Measurements from ENCODE around the gene FDPS. TPM values are rescaled to one million over a fixed set of nuclear protein-coding genes. Genes with fewer than 3 reads are reported as not detected.

Gene FDPS
- total RNA-seq, 5 donors from 2014 or later (not counting 1 experiment from before 2014, with no cell fraction given) = 66.7 to 100 (median 93.0) TPM

GRCh38 chr1:155266553-155266952, 42.1 kb upstream of the FDPS start:
- CTCF ChIA-PET = interaction anchor here in 1 of 2 donors (0.6 to 2.8 kb wide), 2 partner anchors 16 to 350 kb away, joined by 3 to 10 read pairs; no protein-coding TSS in a partner anchor
- peaks cover 60% of the 10 kb centered on the region for H3K36me3 Mint-ChIP-seq

GRCh38 chr1:155267373-155267772, 41.3 kb upstream of the FDPS start:
- Mint-ChIP-seq H3K4me3 (no peak overlapping the region), H3K9me3 (no peaks in the 10 kb centered on the region), H3K27ac (no peak overlapping the region), H3K4me1 (peaks cover 24 to 34% (median 25%) of the 10 kb centered on the region in 3 donors), H3K27me3 (no peaks in the 10 kb centered on the region), H3K36me3 (peaks cover 60% of the 10 kb centered on the region)
- peaks cover 0 to 16% of the 10 kb centered on the region in 2 experiments for H3K4me1 ChIP-seq (ENCODE audit: control insufficient read depth in 1 of 2, extremely low read depth in 1 of 2, insufficient read depth in 2 of 2, low read length in 2 of 2)
- ATAC-seq (replicated peaks in 1 of 4) (no peak), DNase-seq (no peak)
- ChIA-PET POLR2A (interaction anchor here (0.6 to 1.0 kb wide), 2 partner anchors 12 to 22 kb away, joined by 3 read pairs; partner anchors contain the start of gene ENTREP3 (in 1 of the 2)), CTCF (interaction anchor here in 1 of 2 donors (2.8 kb wide), 1 partner anchor 16 kb away, joined by 10 read pairs; no protein-coding TSS in a partner anchor)
- H3K27ac ChIP-seq (ENCODE audit: low read length) = no peak overlapping the region
- WGBS (ENCODE audit: insufficient coverage) = 100% methylated on average over 1 of the region's 2 CpGs
- H3K36me3 ChIP-seq (ENCODE audit: control insufficient read depth in 2 of 2, extremely low read depth in 1 of 2, insufficient read depth in 1 of 2, low read length in 1 of 2) = peaks cover 7 to 79% of the 10 kb centered on the region in 2 donors
- no peaks in the 10 kb centered on the region for H3K9me3 ChIP-seq
- H3K27me3 ChIP-seq (replicated peaks in 1 of 2; ENCODE audit: control insufficient read depth in 2 of 2, extremely low read depth in 1 of 2, insufficient read depth in 2 of 2, low read length in 1 of 2) = no peaks in the 10 kb centered on the region
- H3K4me3 ChIP-seq (ENCODE audit: control insufficient read depth in 1 of 2, extremely low read depth in 1 of 2, low read length in 1 of 2) = no peak overlapping the region

More at GRCh38 chr1:155266553-155266952, 42.1 kb upstream of the FDPS start:
- H3K36me3 ChIP-seq (ENCODE audit: control insufficient read depth in 2 of 2, extremely low read depth in 1 of 2, insufficient read depth in 1 of 2, low read length in 1 of 2) = peaks cover 7 to 77% of the 10 kb centered on the region in 2 donors
- POLR2A ChIA-PET = interaction anchor here in 1 of 2 donors (1.0 kb wide), 1 partner anchor 21 kb away, joined by 3 read pairs; no protein-coding TSS in a partner anchor
- no peaks in the 10 kb centered on the region for H3K9me3 ChIP-seq
- H3K4me3 Mint-ChIP-seq = no peak overlapping the region
- no peaks in the 10 kb centered on the region for H3K27me3 Mint-ChIP-seq
- 100% methylated on average over 3 of the region's 6 CpGs for WGBS (ENCODE audit: insufficient coverage)
- H3K27ac Mint-ChIP-seq = no peak overlapping the region
- peaks cover 24 to 34% (median 25%) of the 10 kb centered on the region in 3 donors for H3K4me1 Mint-ChIP-seq
- H3K9me3 Mint-ChIP-seq = no peaks in the 10 kb centered on the region
- no peaks in the 10 kb centered on the region for H3K27me3 ChIP-seq (replicated peaks in 1 of 2; ENCODE audit: control insufficient read depth in 2 of 2, extremely low read depth in 1 of 2, insufficient read depth in 2 of 2, low read length in 1 of 2)
- no peak overlapping the region for H3K27ac ChIP-seq (ENCODE audit: low read length)
- ATAC-seq (replicated peaks in 1 of 4) (no peak), DNase-seq (no peak)
- no peak overlapping the region for H3K4me3 ChIP-seq (ENCODE audit: control insufficient read depth in 1 of 2, extremely low read depth in 1 of 2, low read length in 1 of 2)
- peaks cover 0 to 14% of the 10 kb centered on the region in 2 experiments for H3K4me1 ChIP-seq (ENCODE audit: control insufficient read depth in 1 of 2, extremely low read depth in 1 of 2, insufficient read depth in 2 of 2, low read length in 2 of 2)

GRCh38 chr1:155268630-155269029, 40.0 kb upstream of the FDPS start:
- 98% methylated on average over 12 of the region's 21 CpGs for WGBS (ENCODE audit: insufficient coverage)
- peaks cover 56% of the 10 kb centered on the region for H3K36me3 Mint-ChIP-seq

GRCh38 chr1:155269381-155269780, 39.3 kb upstream of the FDPS start:
- H3K4me3 Mint-ChIP-seq = no peak overlapping the region
- peaks cover 50% of the 10 kb centered on the region for H3K36me3 Mint-ChIP-seq
- H3K27me3 ChIP-seq (replicated peaks in 1 of 2; ENCODE audit: control insufficient read depth in 2 of 2, extremely low read depth in 1 of 2, insufficient read depth in 2 of 2, low read length in 1 of 2) = no peaks in the 10 kb centered on the region
- H3K9me3 Mint-ChIP-seq = no peaks in the 10 kb centered on the region
- no peak overlapping the region for H3K4me3 ChIP-seq (ENCODE audit: control insufficient read depth in 1 of 2, extremely low read depth in 1 of 2, low read length in 1 of 2)
- no peak for ATAC-seq (replicated peaks in 1 of 4)
- H3K27ac ChIP-seq (ENCODE audit: low read length) = no peak overlapping the region
- no peak for DNase-seq
- CTCF ChIA-PET = interaction anchor here in 1 of 2 donors (1.3 kb wide), 1 partner anchor 19 kb away, joined by 9 read pairs; no protein-coding TSS in a partner anchor
- peaks cover 29 to 34% (median 33%) of the 10 kb centered on the region in 3 donors for H3K4me1 Mint-ChIP-seq
- peaks cover 6 to 20% of the 10 kb centered on the region in 2 experiments for H3K4me1 ChIP-seq (ENCODE audit: control insufficient read depth in 1 of 2, extremely low read depth in 1 of 2, insufficient read depth in 2 of 2, low read length in 2 of 2)
- no peaks in the 10 kb centered on the region for H3K9me3 ChIP-seq
- POLR2A ChIA-PET = interaction anchor here in 1 of 2 donors (0.6 kb wide), 1 partner anchor 11 kb away, joined by 3 read pairs; no protein-coding TSS in a partner anchor
- 98% methylated on average over 21 of the region's 21 CpGs for WGBS (ENCODE audit: insufficient coverage)
- peak overlapping the region in 1 of 2 donors; percentile 34 for H3K27ac Mint-ChIP-seq
- peaks cover 7 to 70% of the 10 kb centered on the region in 2 donors for H3K36me3 ChIP-seq (ENCODE audit: control insufficient read depth in 2 of 2, extremely low read depth in 1 of 2, insufficient read depth in 1 of 2, low read length in 1 of 2)
- H3K27me3 Mint-ChIP-seq = no peaks in the 10 kb centered on the region

More at GRCh38 chr1:155268630-155269029, 40.0 kb upstream of the FDPS start:
- Histone ChIP-seq H3K27ac (ENCODE audit: low read length) (no peak overlapping the region), H3K4me1 (ENCODE audit: control insufficient read depth in 1 of 2, extremely low read depth in 1 of 2, insufficient read depth in 2 of 2, low read length in 2 of 2) (peaks cover 3 to 16% of the 10 kb centered on the region in 2 experiments), H3K36me3 (ENCODE audit: control insufficient read depth in 2 of 2, extremely low read depth in 1 of 2, insufficient read depth in 1 of 2, low read length in 1 of 2) (peaks cover 7 to 77% of the 10 kb centered on the region in 2 donors), H3K9me3 (no peaks in the 10 kb centered on the region), H3K27me3 (replicated peaks in 1 of 2; ENCODE audit: control insufficient read depth in 2 of 2, extremely low read depth in 1 of 2, insufficient read depth in 2 of 2, low read length in 1 of 2) (no peaks in the 10 kb centered on the region), H3K4me3 (ENCODE audit: control insufficient read depth in 1 of 2, extremely low read depth in 1 of 2, low read length in 1 of 2) (no peak overlapping the region)
- Mint-ChIP-seq H3K27me3 (no peaks in the 10 kb centered on the region), H3K4me1 (peaks cover 25 to 31% (median 30%) of the 10 kb centered on the region in 3 donors), H3K27ac (no peak overlapping the region), H3K4me3 (no peak overlapping the region), H3K9me3 (no peaks in the 10 kb centered on the region)
- DNase-seq (no peak), ATAC-seq (replicated peaks in 1 of 4) (no peak)
- CTCF ChIA-PET = interaction anchor here in 1 of 2 donors (1.0 kb wide), 1 partner anchor 19 kb away, joined by 3 read pairs; no protein-coding TSS in a partner anchor
- POLR2A ChIA-PET = interaction anchor here in 1 of 2 donors (0.5 kb wide), 1 partner anchor 31 kb away, joined by 4 read pairs; no protein-coding TSS in a partner anchor

- WGBS (ENCODE audit: insufficient coverage) = 0% methylated on average over 37 of the region's 44 CpGs
- no peaks in the 10 kb centered on the region for H3K27me3 Mint-ChIP-seq
- peaks cover 40 to 51% (median 49%) of the 10 kb centered on the region in 3 donors for H3K4me1 Mint-ChIP-seq
- peaks cover 7 to 36% of the 10 kb centered on the region in 2 donors for H3K36me3 ChIP-seq (ENCODE audit: control insufficient read depth in 2 of 2, extremely low read depth in 1 of 2, insufficient read depth in 1 of 2, low read length in 1 of 2)
- no peaks in the 10 kb centered on the region for H3K9me3 ChIP-seq
- DNase-seq = peak in 5 of 35 experiments; percentile 15 to 35 (median 23)
- peak overlapping the region; percentile 67 for H3K27ac ChIP-seq (ENCODE audit: low read length)
- H3K27me3 ChIP-seq (replicated peaks in 1 of 2; ENCODE audit: control insufficient read depth in 2 of 2, extremely low read depth in 1 of 2, insufficient read depth in 2 of 2, low read length in 1 of 2) = no peaks in the 10 kb centered on the region
- peaks cover 20 to 36% of the 10 kb centered on the region in 2 experiments for H3K4me1 ChIP-seq (ENCODE audit: control insufficient read depth in 1 of 2, extremely low read depth in 1 of 2, insufficient read depth in 2 of 2, low read length in 2 of 2)
- H3K27ac Mint-ChIP-seq = peak overlapping the region; percentile 81 to 90
- no peaks in the 10 kb centered on the region for H3K9me3 Mint-ChIP-seq
- H3K4me3 Mint-ChIP-seq = peak overlapping the region; percentile 90 to 93 (median 92)
- peaks cover 26% of the 10 kb centered on the region for H3K36me3 Mint-ChIP-seq
- POLR2A ChIA-PET = interaction anchor here in 1 of 2 donors (0.5 to 1.2 kb wide), 2 partner anchors 13 to 35 kb away, joined by 5 to 9 read pairs; partner anchors contain the start of gene FDPS
- CTCF ChIA-PET = interaction anchor here (0.5 to 1.3 kb wide), 12 partner anchors 8 to 833 kb away, joined by 3 to 12 read pairs (median 4); partner anchors contain the start of genes CKS1B (in 1 of the 2), FDPS (in 1 of the 2) and KRTCAP2 (in 1 of the 2)
- H3K4me3 ChIP-seq (ENCODE audit: control insufficient read depth in 1 of 2, extremely low read depth in 1 of 2, low read length in 1 of 2) = peak overlapping the region; percentile 45 to 78
- ATAC-seq (replicated peaks in 1 of 4) = peak; percentile 21 to 32 (median 25)
Observed at GRCh38 chr1:155272466-155273342, 36.0 kb upstream of the FDPS start.

Measured in T-cell (primary cell).